HEK293T (cell line): ENCODE data around the gene HNRNPK.

Experiments
- ARNT ChIP-seq: fragments of 450-650 bp; IDR thresholded peaks from 2 replicates; pipeline ENCODE4 v1.6.1; 2017; ENCODE audit warnings: mild to moderate bottlenecking
- BHLHE40 ChIP-seq: fragments of 450-650 bp; IDR thresholded peaks from 2 replicates; pipeline ENCODE4 v1.6.1; 2016; ENCODE audit warnings: mild to moderate bottlenecking, moderate library complexity, borderline replicate concordance
- ELF4 ChIP-seq: fragments of 450-650 bp; IDR thresholded peaks from 2 replicates; pipeline ENCODE4 v1.6.1; 2017; ENCODE audit warnings: antibody characterized with exemption
- FOXA1 ChIP-seq: fragments of 450-650 bp; IDR thresholded peaks from 2 replicates; pipeline ENCODE4 v1.6.1; 2016; ENCODE audit warnings: mild to moderate bottlenecking
- FOXK2 ChIP-seq: fragments of 450-650 bp; IDR thresholded peaks from 2 replicates; pipeline ENCODE4 v1.6.1; 2016; ENCODE audit warnings: mild to moderate bottlenecking
- LEF1 ChIP-seq: fragments of 450-650 bp; IDR thresholded peaks from 2 replicates; pipeline ENCODE4 v1.6.1; 2017; ENCODE audit warnings: mild to moderate bottlenecking, borderline replicate concordance
- NFRKB ChIP-seq: fragments of 450-650 bp; IDR thresholded peaks from 2 replicates; pipeline ENCODE4 v1.6.1; 2016; ENCODE audit warnings: mild to moderate bottlenecking, moderate library complexity
- SP1 ChIP-seq: fragments of 450-650 bp; IDR thresholded peaks from 2 replicates; pipeline ENCODE4 v1.6.1; 2017
- SUZ12 ChIP-seq: fragments of 450-650 bp; IDR thresholded peaks from 2 replicates; pipeline ENCODE4 v1.6.1; 2016; ENCODE audit warnings: mild to moderate bottlenecking
- TARDBP ChIP-seq: fragments of 450-650 bp; IDR thresholded peaks from 2 replicates; pipeline ENCODE4 v1.6.1; 2016
- ZNF384 ChIP-seq: fragments of 450-650 bp; IDR thresholded peaks from 2 replicates; pipeline ENCODE4 v1.6.1; 2016
- TF ChIP-seq, protein P1 (sequence below): fragments of 450-650 bp; IDR thresholded peaks from 2 replicates; pipeline ENCODE4 v1.6.1; 2016

DNA sequence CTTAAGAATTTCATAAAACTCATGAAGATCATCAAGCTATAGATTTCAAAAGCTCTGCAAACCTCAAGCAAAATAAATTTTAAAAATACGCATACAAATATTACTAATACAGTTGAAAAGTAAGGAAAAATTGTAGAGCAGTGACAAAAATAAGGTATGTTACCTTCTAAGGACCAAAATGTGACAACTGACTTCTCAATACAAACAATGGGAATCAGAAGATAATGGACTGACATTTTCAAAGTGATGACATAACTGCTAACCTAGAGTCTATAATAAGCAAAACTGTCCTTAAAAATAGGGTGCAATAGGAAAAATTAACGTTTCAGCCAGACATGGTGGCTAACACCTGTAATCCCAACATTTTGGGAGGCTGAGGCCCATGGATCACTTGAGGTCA, 27.6 kb upstream of the HNRNPK start:
- TF ChIP-seq ZNF384 (no peak), SP1 (no peak), ELF4 (no peak), FOXK2 (no peak), FOXA1 (no peak), ARNT (no peak), TARDBP (no peak), NFRKB (no peak), LEF1 (no peak), SUZ12 (no peak), BHLHE40 (no peak)
- TF ChIP-seq, protein P1, sequence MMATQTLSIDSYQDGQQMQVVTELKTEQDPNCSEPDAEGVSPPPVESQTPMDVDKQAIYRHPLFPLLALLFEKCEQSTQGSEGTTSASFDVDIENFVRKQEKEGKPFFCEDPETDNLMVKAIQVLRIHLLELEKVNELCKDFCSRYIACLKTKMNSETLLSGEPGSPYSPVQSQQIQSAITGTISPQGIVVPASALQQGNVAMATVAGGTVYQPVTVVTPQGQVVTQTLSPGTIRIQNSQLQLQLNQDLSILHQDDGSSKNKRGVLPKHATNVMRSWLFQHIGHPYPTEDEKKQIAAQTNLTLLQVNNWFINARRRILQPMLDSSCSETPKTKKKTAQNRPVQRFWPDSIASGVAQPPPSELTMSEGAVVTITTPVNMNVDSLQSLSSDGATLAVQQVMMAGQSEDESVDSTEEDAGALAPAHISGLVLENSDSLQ, result no peak
